Adrenal gland (tissue), 12 donors: Measurements from ENCODE around the gene RHOG. TPM values are rescaled to one million over a fixed set of nuclear protein-coding genes. Genes with fewer than 3 reads are reported as not detected.
A peak's percentile ranks its signal among the peaks of the same experiment; 100 is the strongest.

Source experiments
- DNase-seq, 7 donors: peaks; one replicate each; pipeline ENCODE4 v3.0.0-alpha.2; 2019 to 2020
- H3K27ac ChIP-seq, 5 donors: fragments of 200-600 bp; sonication (generic) in 4 of 5; 1 replicate in 3 of 5; 2 replicates in 2 of 5; pipeline versions ENCODE4 v1.5.1 to v1.8.0; 2016 to 2020; ENCODE audit warnings: mild to moderate bottlenecking in 1 of 5
- H3K27me3 ChIP-seq: fragments of 200-600 bp; 2 replicates; pipeline ENCODE4 v1.8.0; 2021
- H3K36me3 ChIP-seq, 2 donors: fragments of 200-600 bp; replicated peaks in 1 of 2; 1 replicate in 1 of 2; 2 replicates in 1 of 2; pipeline versions ENCODE4 v1.5.1 to v1.8.0; 2018 to 2022
- H3K4me1 ChIP-seq, 2 donors: fragments of 200-600 bp; replicated peaks in 1 of 2; 1 replicate in 1 of 2; 2 replicates in 1 of 2; pipeline versions ENCODE4 v1.5.1 to v1.8.0; 2018 to 2021
- H3K4me3 ChIP-seq, 4 donors: fragments of 200-600 bp; sonication (generic) in 3 of 4; one replicate each; pipeline ENCODE4 v1.5.1; 2016 to 2018
- H3K9me3 ChIP-seq, 3 donors: fragments of 200-600 bp; sonication (generic) in 1 of 3; replicated peaks in 1 of 3; 1 replicate in 2 of 3; 2 replicates in 1 of 3; pipeline versions ENCODE4 v1.5.1 to v1.8.0; 2016 to 2021
- POLR2A ChIP-seq, 2 donors: fragments of 450-650 bp; IDR thresholded peaks; one replicate each; pipeline ENCODE4 v1.6.1; 2017; ENCODE audit warnings: antibody characterized with exemption in 2 of 2, mild to moderate bottlenecking in 2 of 2, moderate library complexity in 1 of 2
- WGBS, 4 donors: extraction: QIAGEN DNeasy Blood & Tissue Kit in 2 of 4; methylation state at CpG; one replicate each; pipeline versions ENCODE4 v1.1.5 to v1.1.7; 2013 to 2017; 5-methylcytosine and 5-hydroxymethylcytosine counted together
- intact Hi-C, 2 donors: fragments of 100-400 bp; cut with DNase I; formaldehyde crosslinking; loops; one replicate each; pipeline versions ENCODE4 v1.14.1 to v1.15.0; 2022 to 2023
- polyA plus RNA-seq, 3 donors: library from polyadenylated mRNA; stranded (reverse); fragments of 200-250 nt in 2 of 3; fragments of 350-450 nt in 1 of 3; fragmentation: Illumina TruSeq in 1 of 3; extraction: RNeasy Lipid Tissue Mini Kit (QIAGEN cat#74804) in 1 of 3; gene quantifications; one replicate each; pipeline ENCODE4 v1.2.3, GENCODE V29; 2013 to 2014
- total RNA-seq, 9 donors: library from RNA; depleted of rRNA in 4 of 9; stranded (reverse); fragments of >200 nt in 4 of 9; fragments of 120-200 nt in 1 of 9; fragmentation: NEBNext Ultra II Directional in 1 of 9; extraction: Animal tissue kit (Norgen Biotek cat#: 25700) in 1 of 9; gene quantifications; one replicate each; pipeline versions ENCODE4 v1.1.0 to v1.2.4, GENCODE V29; 2013 to 2023
- TF ChIP-seq, protein P1 (sequence below), 6 experiments: fragments of 450-650 bp in 4 of 6; fragments of 200-600 bp in 2 of 6; sonication (generic) in 1 of 6; IDR thresholded peaks; 1 replicate in 5 of 6; 2 replicates in 1 of 6; pipeline versions ENCODE4 v1.5.1 to v1.8.0; 2016 to 2021; ENCODE audit warnings: antibody characterized with exemption in 6 of 6, mild to moderate bottlenecking in 2 of 6, moderate library complexity in 1 of 6
- donor health status: healthy with polysubstance abuse.
- donor health status: Bipolar disorder and iron deficiency.
- donor health status: DM: yes; HTN: yes; CAD: no.
- donor health status: DM: no; HTN: no; CAD: no.
- donor health status: DM: no; HTN: no; CAD: no.
- donor health status: DM: yes; HTN: yes; CAD: no.

RHOG gene
- total and polyA plus RNA-seq, 12 donors: 21.4 to 91.2 (median 48.7) TPM

DNA sequence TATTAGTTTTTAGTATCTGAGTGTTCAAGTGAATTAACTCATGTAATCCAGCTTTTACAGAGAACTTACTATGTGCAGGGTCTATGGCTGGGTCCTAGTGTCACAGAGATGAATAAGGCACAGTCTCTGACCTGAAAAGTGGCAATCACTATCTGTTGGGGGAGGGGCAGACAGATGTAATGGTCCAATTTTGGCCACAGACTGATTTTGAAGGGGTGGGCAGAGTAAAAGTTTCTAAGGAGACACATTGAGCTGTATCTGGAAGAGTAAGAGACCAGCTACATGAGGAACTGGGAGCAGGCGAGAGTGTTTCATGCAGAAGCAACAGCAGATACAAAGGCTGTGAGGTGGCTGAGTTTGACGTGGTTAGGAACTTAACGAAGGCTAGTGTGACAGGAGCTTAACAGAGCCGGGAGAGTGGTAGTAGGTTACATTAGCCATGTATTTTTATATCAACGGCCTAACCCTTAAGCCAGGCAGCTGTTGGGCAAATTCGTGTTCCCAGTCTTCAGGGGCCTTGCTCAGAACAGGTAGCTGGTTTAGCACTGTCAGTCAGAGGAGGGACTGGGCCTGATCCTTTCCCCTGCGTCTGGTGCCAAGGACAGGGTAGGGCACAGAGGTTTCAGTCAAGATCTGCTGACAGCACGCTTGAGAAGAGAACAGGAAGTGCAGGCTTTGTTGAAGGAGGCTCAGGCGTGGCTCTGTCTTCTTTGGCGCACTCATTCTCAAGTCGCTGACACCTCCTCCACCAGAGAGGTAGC lies 13.3 kb upstream of the RHOG start:
- whole genome bisulfite sequencing, 4 donors: 53 to 69% (median 63%) methylated on average over 10 to 11 of the region's 11 CpGs
- Histone ChIP-seq H3K36me3 (no peaks in the 10 kb centered on the region), H3K4me1 (peaks cover 19 to 40% of the 10 kb centered on the region in 2 donors), H3K4me3 (peak overlapping the region in 1 of 4 donors; percentile 98), H3K27me3 (no peaks in the 10 kb centered on the region), H3K27ac (peak overlapping the region in 4 of 5 donors; percentile 9 to 100 (median 94)), H3K9me3 (no peaks in the 10 kb centered on the region)
- peak in 6 of 7 donors; percentile 31 to 62 (median 42) for DNase-seq
- no peak for TF ChIP-seq POLR2A (IDR thresholded peaks at IDR 0.05)
- TF ChIP-seq, protein P1, sequence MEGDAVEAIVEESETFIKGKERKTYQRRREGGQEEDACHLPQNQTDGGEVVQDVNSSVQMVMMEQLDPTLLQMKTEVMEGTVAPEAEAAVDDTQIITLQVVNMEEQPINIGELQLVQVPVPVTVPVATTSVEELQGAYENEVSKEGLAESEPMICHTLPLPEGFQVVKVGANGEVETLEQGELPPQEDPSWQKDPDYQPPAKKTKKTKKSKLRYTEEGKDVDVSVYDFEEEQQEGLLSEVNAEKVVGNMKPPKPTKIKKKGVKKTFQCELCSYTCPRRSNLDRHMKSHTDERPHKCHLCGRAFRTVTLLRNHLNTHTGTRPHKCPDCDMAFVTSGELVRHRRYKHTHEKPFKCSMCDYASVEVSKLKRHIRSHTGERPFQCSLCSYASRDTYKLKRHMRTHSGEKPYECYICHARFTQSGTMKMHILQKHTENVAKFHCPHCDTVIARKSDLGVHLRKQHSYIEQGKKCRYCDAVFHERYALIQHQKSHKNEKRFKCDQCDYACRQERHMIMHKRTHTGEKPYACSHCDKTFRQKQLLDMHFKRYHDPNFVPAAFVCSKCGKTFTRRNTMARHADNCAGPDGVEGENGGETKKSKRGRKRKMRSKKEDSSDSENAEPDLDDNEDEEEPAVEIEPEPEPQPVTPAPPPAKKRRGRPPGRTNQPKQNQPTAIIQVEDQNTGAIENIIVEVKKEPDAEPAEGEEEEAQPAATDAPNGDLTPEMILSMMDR (IDR thresholded peaks at IDR 0.05): no peak
- intact Hi-C loops: loop anchor here in 1 of 2 donors (5.0 kb wide), 1 partner anchor 218 kb away; no protein-coding TSS in a partner anchor

DNA sequence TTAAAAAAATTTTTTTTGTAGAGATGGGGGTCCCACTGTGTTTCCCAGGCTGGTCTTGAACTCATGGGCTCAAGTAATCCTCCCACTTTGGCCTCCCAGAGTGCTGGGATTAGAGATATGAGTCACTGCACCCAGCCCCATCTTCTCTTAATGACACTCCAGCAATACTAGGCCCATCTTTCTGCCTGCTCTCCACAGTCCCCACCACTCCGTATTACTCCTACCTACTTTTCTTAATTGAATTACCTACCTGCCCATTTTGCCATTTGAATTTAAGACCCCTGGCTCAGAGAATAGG lies 12.7 kb upstream of the RHOG start:
- H3K4me1 ChIP-seq: peaks cover 16 to 34% of the 10 kb centered on the region in 2 donors
- no peak overlapping the region for H3K4me3 ChIP-seq
- TF ChIP-seq, protein P1 (IDR thresholded peaks at IDR 0.05): no peak
- H3K36me3 ChIP-seq: no peaks in the 10 kb centered on the region
- H3K27ac ChIP-seq: peak overlapping the region in 1 of 5 donors; percentile 100
- WGBS, 4 donors: 92 to 100% (median 98%) methylated on average over 1 of the region's 1 CpG
- H3K27me3 ChIP-seq: no peaks in the 10 kb centered on the region
- intact Hi-C loops: loop anchor here in 1 of 2 donors (5.0 kb wide), 1 partner anchor 219 kb away; no protein-coding TSS in a partner anchor
- H3K9me3 ChIP-seq: no peaks in the 10 kb centered on the region
- DNase-seq: no peak

DNA sequence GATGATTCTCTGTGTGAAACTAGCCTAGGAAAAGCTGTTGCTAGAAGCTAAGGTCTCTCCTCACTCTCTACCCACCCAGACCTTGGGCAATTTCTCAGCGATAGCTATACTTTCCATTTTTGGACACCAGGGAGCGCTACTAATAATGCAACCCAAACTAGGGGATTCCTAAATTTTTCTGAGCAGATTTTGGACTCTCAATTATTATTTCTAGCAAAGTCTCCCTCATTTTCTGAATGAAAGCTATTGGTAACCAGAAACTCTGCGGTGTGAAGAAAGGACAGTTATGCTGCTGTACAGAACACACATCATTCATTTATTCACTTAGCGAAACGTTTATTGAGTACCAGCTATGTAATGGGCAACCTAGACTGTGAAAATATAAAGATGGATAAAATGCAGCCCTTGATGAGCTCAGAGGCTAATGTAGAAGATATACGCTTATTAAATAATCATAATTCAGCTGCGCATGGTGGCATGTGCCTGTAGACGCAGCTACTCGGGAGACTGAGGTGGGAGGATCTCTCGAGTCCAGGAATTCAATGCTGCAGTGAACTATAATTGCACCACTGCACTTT lies 8.6 kb upstream of the RHOG start:
- H3K27ac ChIP-seq: no peak overlapping the region
- DNase-seq: peak in 2 of 7 donors; percentile 51 to 60
- peaks cover 0 to 7% of the 10 kb centered on the region in 2 donors for H3K4me1 ChIP-seq
- no peaks in the 10 kb centered on the region for H3K27me3 ChIP-seq
- H3K36me3 ChIP-seq: no peaks in the 10 kb centered on the region
- no peak for TF ChIP-seq POLR2A (IDR thresholded peaks at IDR 0.05)
- TF ChIP-seq, protein P1 (IDR thresholded peaks at IDR 0.05): peak; percentile 48 to 79 (median 70)
- no peaks in the 10 kb centered on the region for H3K9me3 ChIP-seq
- no peak overlapping the region for H3K4me3 ChIP-seq
- 56 to 61% (median 58%) methylated on average over 10 of the region's 10 CpGs for WGBS, 4 donors
- intact Hi-C loops: no loop called here

DNA sequence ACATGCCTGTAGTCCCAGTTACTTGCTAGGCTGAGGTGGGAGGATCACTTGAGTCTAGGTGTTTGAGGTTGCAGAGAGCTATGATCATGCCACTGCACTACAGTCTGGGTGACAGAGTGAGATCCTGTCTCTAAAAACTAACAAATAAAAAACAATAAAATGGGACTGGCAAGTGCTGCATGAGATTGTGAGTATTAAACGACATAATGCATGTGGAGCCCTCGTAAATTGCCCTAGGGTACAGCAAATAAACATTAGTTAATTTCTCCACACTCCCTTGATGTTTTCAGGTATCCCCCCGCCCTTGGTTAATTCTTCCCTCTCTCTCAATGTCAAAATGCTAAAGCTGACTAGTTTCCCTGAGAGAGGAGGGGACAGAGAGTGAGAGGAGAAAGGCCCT lies 4.9 kb upstream of the RHOG start:
- Histone ChIP-seq H3K27ac (no peak overlapping the region), H3K27me3 (no peaks in the 10 kb centered on the region), H3K9me3 (no peaks in the 10 kb centered on the region), H3K36me3 (no peaks in the 10 kb centered on the region), H3K4me3 (no peak overlapping the region), H3K4me1 (peaks cover 4 to 5% of the 10 kb centered on the region in 2 donors)
- TF ChIP-seq, protein P1 (IDR thresholded peaks at IDR 0.05): no peak
- no peak for TF ChIP-seq POLR2A (IDR thresholded peaks at IDR 0.05)
- DNase-seq: no peak
- WGBS, 4 donors: 83 to 88% (median 85%) methylated on average over 3 of the region's 3 CpGs
- intact Hi-C loops: no loop called here
